Uterine smooth muscle cell (primary cell): ENCODE data around the gene FSTL3. TPM values are rescaled to one million over a fixed set of nuclear protein-coding genes. Genes with fewer than 3 reads are reported as not detected.

Experiments used
- total RNA-seq: library from RNA; depleted of rRNA; stranded (reverse); fragments of >200 nt; gene quantifications from 2 replicates; pipeline ENCODE4 v1.2.3, GENCODE V29; 2014

Gene FSTL3
- total RNA-seq: 19.7 and 88.4 TPM in 2 replicates

GRCh38 chr19:676339-677105 is at the start of gene FSTL3:
Gene FSTL3 (plus strand): TSS chr19:676392. CDS start chr19:676424, 32 bp downstream.

GRCh38 chr19:633068-633785 is 43.0 kb upstream of the FSTL3 start, which contains the start of gene POLRMT:
Gene POLRMT (minus strand): TSS chr19:633537. CDS start chr19:633512, 25 bp downstream.

GRCh38 chr19:639253-640160 is 36.7 kb upstream of the FSTL3 start, which contains the start of gene FGF22:
Gene FGF22 (plus strand): TSS chr19:639879. CDS start chr19:639926, 47 bp downstream.

GRCh38 chr19:662962-663681 is 13.1 kb upstream of the FSTL3 start, which contains the start of gene RNF126:
Gene RNF126 (minus strand): TSS chr19:663214. CDS start chr19:663121, 93 bp downstream.

GRCh38 chr19:695352-695949 is 19.3 kb downstream of the FSTL3 start, which contains the start of gene PRSS57:
Gene PRSS57 (minus strand): TSS chr19:695452. CDS start chr19:695430, 22 bp downstream.

GRCh38 chr19:708154-709143 is 32.3 kb downstream of the FSTL3 start, which contains the start of gene PALM:
Gene PALM (plus strand): TSS chr19:708935. CDS start chr19:709147, 212 bp downstream.

Other genes starting within 250 kb of the FSTL3 start
- gene SHC2, start 215.4 kb upstream of the FSTL3 start, total RNA-seq: 0.77 and 2.7 TPM in 2 replicates
- gene MADCAM1, start 179.9 kb upstream of the FSTL3 start, total RNA-seq: 0.11 TPM in 1 of 2 replicates, not detected in the other
- 45.9 and 50.1 TPM in 2 replicates for gene TPGS1, start 168.9 kb upstream of the FSTL3 start, total RNA-seq
- gene CDC34, start 144.6 kb upstream of the FSTL3 start, total RNA-seq: 50.6 and 72.7 TPM in 2 replicates
- gene GZMM, start 132.3 kb upstream of the FSTL3 start, total RNA-seq: 0.12 TPM in 1 of 2 replicates, not detected in the other
- gene BSG, start 103.8 kb upstream of the FSTL3 start, total RNA-seq: 241 and 309 TPM in 2 replicates
- gene HCN2, start 86.5 kb upstream of the FSTL3 start, total RNA-seq: 0.22 and 0.25 TPM in 2 replicates
- gene POLRMT, start 42.9 kb upstream of the FSTL3 start, total RNA-seq: 27.9 and 33.6 TPM in 2 replicates
- gene FGF22, start 36.5 kb upstream of the FSTL3 start, total RNA-seq: 0.11 TPM in 1 of 2 replicates, not detected in the other
- 12.7 and 26.1 TPM in 2 replicates for gene RNF126, start 13.2 kb upstream of the FSTL3 start, total RNA-seq
- gene PRSS57, start 19.1 kb downstream of the FSTL3 start, total RNA-seq: not detected in 2 replicates
- 2.1 and 3.5 TPM in 2 replicates for gene PALM, start 32.5 kb downstream of the FSTL3 start, total RNA-seq
- gene MISP, start 74.7 kb downstream of the FSTL3 start, total RNA-seq: 0.12 TPM in 1 of 2 replicates, not detected in the other
- 77.0 and 125 TPM in 2 replicates for gene PTBP1, start 121.1 kb downstream of the FSTL3 start, total RNA-seq
- gene PLPPR3, start 145.6 kb downstream of the FSTL3 start, total RNA-seq: 0.12 TPM in 1 of 2 replicates, not detected in the other
- gene AZU1, start 151.4 kb downstream of the FSTL3 start, total RNA-seq: not detected in 2 replicates
- gene PRTN3, start 164.6 kb downstream of the FSTL3 start, total RNA-seq: not detected in 2 replicates
- gene ELANE, start 175.9 kb downstream of the FSTL3 start, total RNA-seq: not detected in 2 replicates
- 1.00 and 7.1 TPM in 2 replicates for gene CFD, start 183.3 kb downstream of the FSTL3 start, total RNA-seq
- gene MED16, start 216.8 kb downstream of the FSTL3 start, total RNA-seq: 39.4 and 43.2 TPM in 2 replicates
- gene RNU6-9, start 217.1 kb downstream of the FSTL3 start, total RNA-seq: not detected in 2 replicates
- 15.4 and 20.9 TPM in 2 replicates for gene R3HDM4, start 236.8 kb downstream of the FSTL3 start, total RNA-seq
- gene KISS1R, start 240.9 kb downstream of the FSTL3 start, total RNA-seq: not detected in 2 replicates
- 15.5 and 18.6 TPM in 2 replicates for gene ARID3A, start 249.6 kb downstream of the FSTL3 start, total RNA-seq